H1 (cell line): ENCODE results near the gene PRELID2. TPM values are rescaled to one million over a fixed set of nuclear protein-coding genes. Genes with fewer than 3 reads are reported as not detected.

Experiments used
- polyA plus RNA-seq, 7 experiments: library from polyadenylated mRNA; depleted of rRNA in 3 of 7; stranded (reverse) in 5 of 7; unstranded in 2 of 7; fragments of >200 nt in 5 of 7; fragments of 200-250 nt in 2 of 7; gene quantifications; 1 replicate in 5 of 7; 2 replicates in 1 of 7; 4 replicates in 1 of 7; pipeline versions ENCODE4 v1.2.1 to v1.2.3, GENCODE V29; 2011 to 2013; ENCODE audit warnings: missing spikeins in 2 of 7, mixed read lengths in 2 of 7
- total RNA-seq: library from RNA; stranded (reverse); fragmentation: NEBNext Ultra II Directional; extraction: Animal tissue kit (Norgen Biotek cat#: 25700); gene quantifications from 2 replicates; pipeline ENCODE4 v1.2.1, GENCODE V29; 2021

Gene PRELID2
- total and polyA plus RNA-seq, 2 of the 8 experiments (the other 6 are each of a cell fraction or from before 2014, with no cell fraction given), result 2.2 to 7.8 TPM

Other genes starting within 250 kb of the PRELID2 start
- not detected in 2 replicates for gene GRXCR2, start 37.7 kb upstream of the PRELID2 start, total RNA-seq
- not detected in 2 replicates for gene GRXCR2, start 37.7 kb upstream of the PRELID2 start, polyA plus RNA-seq (2011; rRNA removed)
- gene SH3RF2, start 101.2 kb upstream of the PRELID2 start, total RNA-seq, result 0.65 and 0.95 TPM in 2 replicates
- 0.80 and 1.0 TPM in 2 replicates for gene SH3RF2, start 101.2 kb upstream of the PRELID2 start, polyA plus RNA-seq (2011; rRNA removed)